ENCODE measurements around the gene TAF7L.

TAF7L gene

DNA sequence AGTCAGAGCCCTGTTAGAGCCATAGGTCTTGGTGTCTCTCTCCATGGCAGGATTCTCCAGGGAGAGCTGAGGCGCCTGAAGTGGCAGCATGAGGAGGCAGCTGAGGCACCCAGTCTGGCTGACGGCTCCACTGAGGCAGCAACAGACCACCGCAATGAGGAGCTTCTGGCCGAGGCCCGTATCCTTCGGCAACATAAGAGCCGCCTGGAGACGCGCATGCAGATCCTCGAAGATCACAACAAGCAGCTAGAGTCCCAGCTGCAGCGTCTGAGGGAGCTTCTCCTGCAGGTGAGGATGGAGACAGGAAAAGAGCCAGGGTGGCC is 32.9 kb downstream of the TAF7L start:
- H3K36me3 ChIP-seq = no peaks in the 10 kb centered on the region
- TF ChIP-seq, protein P1, sequence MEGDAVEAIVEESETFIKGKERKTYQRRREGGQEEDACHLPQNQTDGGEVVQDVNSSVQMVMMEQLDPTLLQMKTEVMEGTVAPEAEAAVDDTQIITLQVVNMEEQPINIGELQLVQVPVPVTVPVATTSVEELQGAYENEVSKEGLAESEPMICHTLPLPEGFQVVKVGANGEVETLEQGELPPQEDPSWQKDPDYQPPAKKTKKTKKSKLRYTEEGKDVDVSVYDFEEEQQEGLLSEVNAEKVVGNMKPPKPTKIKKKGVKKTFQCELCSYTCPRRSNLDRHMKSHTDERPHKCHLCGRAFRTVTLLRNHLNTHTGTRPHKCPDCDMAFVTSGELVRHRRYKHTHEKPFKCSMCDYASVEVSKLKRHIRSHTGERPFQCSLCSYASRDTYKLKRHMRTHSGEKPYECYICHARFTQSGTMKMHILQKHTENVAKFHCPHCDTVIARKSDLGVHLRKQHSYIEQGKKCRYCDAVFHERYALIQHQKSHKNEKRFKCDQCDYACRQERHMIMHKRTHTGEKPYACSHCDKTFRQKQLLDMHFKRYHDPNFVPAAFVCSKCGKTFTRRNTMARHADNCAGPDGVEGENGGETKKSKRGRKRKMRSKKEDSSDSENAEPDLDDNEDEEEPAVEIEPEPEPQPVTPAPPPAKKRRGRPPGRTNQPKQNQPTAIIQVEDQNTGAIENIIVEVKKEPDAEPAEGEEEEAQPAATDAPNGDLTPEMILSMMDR (IDR thresholded peaks at IDR 0.05; ENCODE audit: low read depth, low read length) = no peak
- H3K4me3 ChIP-seq (ENCODE audit: low read depth, low read length) = no peak overlapping the region
- no peaks in the 10 kb centered on the region for H3K4me1 ChIP-seq
- no peaks in the 10 kb centered on the region for H3K27me3 ChIP-seq
- H3K9me3 ChIP-seq = no peaks in the 10 kb centered on the region
- no peak for DNase-seq

DNA sequence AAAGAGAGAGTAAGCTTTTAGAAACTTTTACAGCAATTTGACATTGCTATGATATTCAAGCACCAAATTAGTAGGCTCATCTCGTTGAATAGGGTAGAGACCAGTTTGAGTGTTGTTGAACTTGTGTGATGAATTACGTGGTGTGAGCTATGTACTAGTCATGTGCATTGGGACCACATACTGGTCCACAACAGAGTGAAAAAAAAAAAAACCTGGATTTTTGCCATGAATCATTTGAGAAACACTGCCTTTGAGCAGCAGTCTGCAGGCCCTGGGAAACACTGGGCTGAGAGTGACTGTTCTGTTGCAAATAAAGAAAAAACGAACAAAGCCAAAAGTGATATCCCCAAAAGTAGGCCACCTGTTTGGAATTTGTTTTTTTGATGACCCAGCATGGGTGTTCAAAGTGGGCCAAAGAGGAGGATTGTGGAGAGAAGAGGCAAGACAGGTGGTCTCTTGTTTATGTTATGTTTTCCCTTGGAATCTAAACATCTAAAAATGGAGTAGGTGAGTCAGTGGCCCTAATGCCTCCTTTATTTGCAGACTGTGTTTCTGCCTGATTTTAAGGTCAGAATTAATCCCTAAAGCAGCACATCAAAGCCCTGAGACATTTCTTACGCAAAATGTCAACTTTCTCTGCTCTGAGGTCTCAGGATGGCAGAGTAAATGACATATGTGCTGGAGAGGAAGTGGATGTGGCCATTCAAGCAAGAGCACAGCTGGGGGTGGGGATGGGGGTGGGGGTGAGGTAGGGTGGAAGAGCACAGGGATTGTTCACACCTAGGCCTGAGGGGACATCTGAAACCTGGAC is 33.5 kb downstream of the TAF7L start:
- H3K27me3 ChIP-seq = no peaks in the 10 kb centered on the region
- H3K4me1 ChIP-seq = no peaks in the 10 kb centered on the region
- no peaks in the 10 kb centered on the region for H3K36me3 ChIP-seq
- no peaks in the 10 kb centered on the region for H3K9me3 ChIP-seq
- H3K4me3 ChIP-seq (ENCODE audit: low read depth, low read length) = no peak overlapping the region
- DNase-seq = no peak
- TF ChIP-seq, protein P1 (IDR thresholded peaks at IDR 0.05; ENCODE audit: low read depth, low read length) = no peak

DNA sequence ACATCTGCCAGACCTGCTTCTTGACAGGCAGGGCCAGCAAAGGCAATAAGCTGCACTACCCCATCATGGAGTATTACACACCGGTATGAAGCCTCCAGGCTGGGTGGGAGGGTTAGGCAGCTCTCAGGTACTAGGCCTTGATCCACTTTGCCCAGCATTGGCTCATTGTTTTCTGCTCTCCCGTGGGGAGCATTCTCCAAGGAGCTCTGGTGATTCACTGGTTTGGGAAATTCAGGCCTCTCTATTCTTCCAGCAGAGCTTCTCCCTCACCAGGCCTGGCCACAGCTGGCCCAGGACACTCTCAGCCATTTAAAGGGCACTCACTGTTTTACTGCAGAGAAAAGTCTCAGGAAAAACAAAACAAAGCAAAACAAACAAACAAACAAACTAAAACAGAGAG is 38.5 kb downstream of the TAF7L start:
- H3K4me3 ChIP-seq (ENCODE audit: low read depth, low read length) = no peak overlapping the region
- H3K36me3 ChIP-seq = no peaks in the 10 kb centered on the region
- TF ChIP-seq, protein P1 (IDR thresholded peaks at IDR 0.05; ENCODE audit: low read depth, low read length) = no peak
- no peak for DNase-seq
- no peaks in the 10 kb centered on the region for H3K27me3 ChIP-seq
- no peaks in the 10 kb centered on the region for H3K9me3 ChIP-seq
- no peaks in the 10 kb centered on the region for H3K4me1 ChIP-seq

DNA sequence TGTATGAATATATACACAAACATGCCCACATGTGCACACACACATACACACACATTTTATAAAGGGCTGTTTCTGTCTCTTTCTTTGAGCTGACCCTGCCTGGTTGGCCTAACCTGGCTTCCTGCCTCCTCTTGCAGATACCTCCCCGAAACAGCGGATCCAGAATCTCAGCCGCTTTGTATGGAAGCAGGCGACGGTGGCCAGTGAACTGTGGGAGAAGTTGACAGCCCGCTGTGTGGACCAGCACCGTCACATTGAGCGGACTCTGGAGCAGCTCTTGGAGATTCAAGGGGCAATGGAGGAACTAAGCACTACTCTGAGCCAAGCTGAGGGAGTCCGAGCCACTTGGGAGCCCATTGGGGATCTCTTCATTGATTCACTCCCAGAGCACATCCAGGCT is 49.6 kb downstream of the TAF7L start:
- no peaks in the 10 kb centered on the region for H3K4me1 ChIP-seq
- H3K4me3 ChIP-seq (ENCODE audit: low read depth, low read length) = no peak overlapping the region
- no peak for DNase-seq
- no peaks in the 10 kb centered on the region for H3K36me3 ChIP-seq
- no peaks in the 10 kb centered on the region for H3K9me3 ChIP-seq
- H3K27me3 ChIP-seq = no peaks in the 10 kb centered on the region
- TF ChIP-seq, protein P1 (IDR thresholded peaks at IDR 0.05; ENCODE audit: low read depth, low read length) = no peak

DNA sequence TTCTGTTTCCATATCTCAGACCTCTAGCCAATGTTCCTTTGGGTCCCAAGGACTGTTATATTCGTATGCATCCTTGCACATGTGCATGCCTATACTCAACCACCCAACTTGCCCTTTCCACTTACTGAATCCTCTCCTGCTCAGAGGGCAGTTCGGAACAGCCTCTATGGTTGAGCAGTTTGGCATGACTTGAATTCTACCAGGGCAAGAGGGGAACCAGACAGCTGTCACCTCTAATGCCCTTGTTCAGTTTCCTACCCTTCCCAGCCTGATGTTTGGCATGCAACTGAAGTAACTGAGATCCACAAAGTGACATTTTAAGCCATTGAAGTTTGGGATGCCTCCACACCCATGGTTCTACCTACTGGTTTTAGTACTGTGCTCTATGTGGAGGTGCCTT is 54.1 kb downstream of the TAF7L start:
- H3K27me3 ChIP-seq = no peaks in the 10 kb centered on the region
- TF ChIP-seq, protein P1 (IDR thresholded peaks at IDR 0.05; ENCODE audit: low read depth, low read length) = no peak
- H3K4me3 ChIP-seq (ENCODE audit: low read depth, low read length) = no peak overlapping the region
- no peaks in the 10 kb centered on the region for H3K36me3 ChIP-seq
- no peaks in the 10 kb centered on the region for H3K9me3 ChIP-seq
- no peaks in the 10 kb centered on the region for H3K4me1 ChIP-seq
- no peak for DNase-seq

DNA sequence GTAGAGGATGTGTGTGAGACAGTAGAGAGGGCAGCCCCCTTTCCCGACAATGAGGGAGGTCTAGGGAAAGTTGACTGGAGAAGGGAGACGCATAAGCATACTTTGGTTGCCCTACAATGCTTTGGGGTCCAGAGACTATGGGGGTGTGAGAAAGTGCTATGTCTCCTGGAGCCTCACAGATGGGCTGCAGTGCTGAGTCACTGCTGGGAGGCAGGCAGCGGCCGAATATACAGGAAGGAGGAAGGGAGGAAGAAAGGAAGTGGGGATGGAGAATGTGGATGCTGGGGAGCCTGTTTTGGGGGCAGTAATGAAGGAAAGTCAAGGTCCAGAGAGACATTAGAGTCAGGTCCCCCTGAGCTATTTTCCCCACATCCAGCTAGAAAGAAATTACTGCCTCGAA is 58.8 kb downstream of the TAF7L start:
- no peaks in the 10 kb centered on the region for H3K9me3 ChIP-seq
- H3K4me3 ChIP-seq (ENCODE audit: low read depth, low read length) = no peak overlapping the region
- H3K36me3 ChIP-seq = no peaks in the 10 kb centered on the region
- no peaks in the 10 kb centered on the region for H3K4me1 ChIP-seq
- TF ChIP-seq, protein P1 (IDR thresholded peaks at IDR 0.05; ENCODE audit: low read depth, low read length) = no peak
- no peak for DNase-seq
- no peaks in the 10 kb centered on the region for H3K27me3 ChIP-seq
